Ishikawa (cell line): ENCODE measurements around the gene SPRED2.

Experiments
- CEBPB ChIP-seq: IDR thresholded peaks from 2 replicates; pipeline ENCODE4 v1.6.1; 2012
- CREB1 ChIP-seq: IDR thresholded peaks from 2 replicates; pipeline ENCODE4 v1.6.1; 2012; ENCODE audit warnings: low read depth
- EGR1 ChIP-seq: IDR thresholded peaks from 2 replicates; pipeline ENCODE4 v1.6.1; 2012
- EP300 ChIP-seq: IDR thresholded peaks from 2 replicates; pipeline ENCODE4 v1.6.1; 2012; ENCODE audit warnings: borderline replicate concordance
- MAX ChIP-seq: IDR thresholded peaks from 2 replicates; pipeline ENCODE4 v1.6.1; 2012
- RAD21 ChIP-seq: IDR thresholded peaks from 2 replicates; pipeline ENCODE4 v1.6.1; 2012; ENCODE audit warnings: low read depth
- USF1 ChIP-seq: IDR thresholded peaks from 2 replicates; pipeline ENCODE4 v1.6.1; 2012
- YY1 ChIP-seq: IDR thresholded peaks from 2 replicates; pipeline ENCODE4 v1.6.1; 2012; ENCODE audit warnings: low read depth

GRCh38 chr2:65263262-65263661 is 169.1 kb downstream of the SPRED2 start:
- TF ChIP-seq CEBPB (no peak), RAD21 (no peak), USF1 (no peak), EGR1 (no peak), YY1 (no peak), EP300 (no peak), MAX (no peak), CREB1 (no peak)
